ENCODE measurements around the gene KDM4B.

KDM4B gene

DNA sequence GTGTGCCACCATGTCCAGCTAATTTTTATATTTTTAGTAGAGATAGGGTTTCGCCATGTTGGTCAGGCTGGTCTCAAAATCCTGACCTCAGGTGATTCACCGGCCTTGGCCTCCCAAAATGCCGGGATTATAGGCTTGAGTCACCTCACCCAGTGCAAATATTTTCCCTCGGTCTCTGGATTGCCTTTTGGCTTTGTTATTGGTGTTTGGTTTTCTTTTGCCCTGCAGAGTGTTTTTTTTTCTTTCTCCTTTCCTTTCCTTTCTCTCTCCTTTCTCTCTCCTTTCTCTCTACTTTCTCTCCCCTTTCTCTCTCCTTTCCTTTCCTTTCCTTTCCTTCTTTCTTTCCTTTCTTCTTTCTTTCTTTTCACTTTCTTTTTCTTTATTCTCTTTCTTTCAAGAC lies 33.2 kb downstream of the KDM4B start:
- TF ChIP-seq, protein P1, sequence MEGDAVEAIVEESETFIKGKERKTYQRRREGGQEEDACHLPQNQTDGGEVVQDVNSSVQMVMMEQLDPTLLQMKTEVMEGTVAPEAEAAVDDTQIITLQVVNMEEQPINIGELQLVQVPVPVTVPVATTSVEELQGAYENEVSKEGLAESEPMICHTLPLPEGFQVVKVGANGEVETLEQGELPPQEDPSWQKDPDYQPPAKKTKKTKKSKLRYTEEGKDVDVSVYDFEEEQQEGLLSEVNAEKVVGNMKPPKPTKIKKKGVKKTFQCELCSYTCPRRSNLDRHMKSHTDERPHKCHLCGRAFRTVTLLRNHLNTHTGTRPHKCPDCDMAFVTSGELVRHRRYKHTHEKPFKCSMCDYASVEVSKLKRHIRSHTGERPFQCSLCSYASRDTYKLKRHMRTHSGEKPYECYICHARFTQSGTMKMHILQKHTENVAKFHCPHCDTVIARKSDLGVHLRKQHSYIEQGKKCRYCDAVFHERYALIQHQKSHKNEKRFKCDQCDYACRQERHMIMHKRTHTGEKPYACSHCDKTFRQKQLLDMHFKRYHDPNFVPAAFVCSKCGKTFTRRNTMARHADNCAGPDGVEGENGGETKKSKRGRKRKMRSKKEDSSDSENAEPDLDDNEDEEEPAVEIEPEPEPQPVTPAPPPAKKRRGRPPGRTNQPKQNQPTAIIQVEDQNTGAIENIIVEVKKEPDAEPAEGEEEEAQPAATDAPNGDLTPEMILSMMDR (IDR thresholded peaks at IDR 0.05; ENCODE audit: low read depth, low read length, missing control alignments), result no peak
- no peaks in the 10 kb centered on the region for H3K27me3 ChIP-seq (replicated peaks)
- in situ Hi-C loops (cut with HindIII; ENCODE audit: low pct_ligation_motif_present, low sequenced_read_pairs), result no loop called here

DNA sequence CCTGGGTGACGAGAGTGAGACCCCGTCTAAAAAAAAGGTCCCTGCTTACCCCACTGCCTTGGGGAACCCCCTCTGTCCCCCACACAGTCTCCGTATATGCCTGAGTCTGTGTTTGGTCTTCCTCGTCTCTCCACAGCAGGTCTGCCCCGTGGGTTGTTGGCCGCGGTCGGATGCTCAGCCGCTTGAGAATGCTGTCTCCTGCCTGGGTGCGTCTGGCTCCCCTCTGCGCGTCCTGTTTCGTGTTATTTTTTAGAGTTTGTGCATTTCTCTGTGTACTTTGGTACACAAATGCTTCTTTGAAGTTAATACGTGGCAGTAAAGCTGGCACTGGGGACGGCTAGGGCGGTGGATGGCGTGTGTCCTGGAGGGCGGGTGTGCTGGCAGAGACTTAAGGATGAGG lies 34.9 kb downstream of the KDM4B start:
- TF ChIP-seq, protein P1 (IDR thresholded peaks at IDR 0.05; ENCODE audit: low read depth, low read length, missing control alignments), result no peak
- in situ Hi-C loops (cut with HindIII; ENCODE audit: low pct_ligation_motif_present, low sequenced_read_pairs), result no loop called here
- Histone ChIP-seq H3K36me3 (replicated peaks) (no peaks in the 10 kb centered on the region), H3K27ac (no peak overlapping the region), H3K4me3 (ENCODE audit: low read depth, low read length) (no peak overlapping the region), H3K27me3 (replicated peaks) (no peaks in the 10 kb centered on the region)
- DNase-seq, result no peak

More for the DNA sequence above, 33.2 kb downstream of the KDM4B start:
- DNase-seq, result peak; percentile 61
- peak overlapping the region; percentile 45 for H3K27ac ChIP-seq
- H3K4me3 ChIP-seq (ENCODE audit: low read depth, low read length), result no peak overlapping the region
- H3K36me3 ChIP-seq (replicated peaks), result no peaks in the 10 kb centered on the region

DNA sequence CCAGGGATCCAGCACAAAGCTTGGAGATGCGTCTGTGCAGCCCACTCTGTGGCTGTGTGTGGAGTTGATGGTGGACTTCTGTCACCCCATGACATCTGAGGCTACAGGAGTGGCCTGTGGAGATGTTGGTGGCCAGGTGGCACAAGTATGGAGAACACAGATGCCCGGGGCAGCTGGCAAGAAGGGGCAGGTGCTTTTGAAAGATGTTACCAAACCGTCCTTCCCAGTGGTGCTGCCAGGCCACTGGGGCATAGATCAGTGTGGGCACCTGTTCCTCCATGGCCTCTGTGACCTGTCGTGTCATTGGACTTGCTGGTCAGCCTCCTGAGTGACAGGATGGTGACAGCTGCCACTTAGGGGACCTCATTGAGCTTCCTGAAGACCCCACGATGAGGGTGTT lies 36.2 kb downstream of the KDM4B start:
- Histone ChIP-seq H3K4me3 (ENCODE audit: low read depth, low read length) (no peak overlapping the region), H3K27ac (no peak overlapping the region), H3K27me3 (replicated peaks) (no peaks in the 10 kb centered on the region), H3K36me3 (replicated peaks) (no peaks in the 10 kb centered on the region)
- no peak for DNase-seq
- TF ChIP-seq, protein P1 (IDR thresholded peaks at IDR 0.05; ENCODE audit: low read depth, low read length, missing control alignments), result no peak
- in situ Hi-C loops (cut with HindIII; ENCODE audit: low pct_ligation_motif_present, low sequenced_read_pairs), result no loop called here

DNA sequence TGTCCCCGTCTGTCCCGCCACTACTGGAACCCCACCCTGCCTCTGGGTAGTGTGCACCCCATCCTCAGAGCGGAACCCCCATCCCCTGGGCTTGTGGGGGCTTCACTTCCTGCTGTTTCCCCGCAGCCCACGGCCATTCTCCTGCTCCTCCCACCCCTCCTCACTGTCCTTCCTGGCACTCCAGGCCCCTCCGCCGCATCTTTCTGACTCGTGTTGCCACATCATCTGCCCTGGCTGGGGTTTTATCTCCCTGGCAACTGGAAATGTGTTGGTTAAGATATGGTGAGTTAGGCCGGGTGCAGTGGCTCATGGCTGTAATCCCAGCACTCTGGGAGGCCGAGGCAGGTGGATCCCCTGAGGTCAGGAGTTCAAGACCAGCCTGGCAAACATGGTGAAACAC lies 37.3 kb downstream of the KDM4B start:
- in situ Hi-C loops (cut with HindIII; ENCODE audit: low pct_ligation_motif_present, low sequenced_read_pairs), result no loop called here
- Histone ChIP-seq H3K27me3 (replicated peaks) (no peaks in the 10 kb centered on the region), H3K27ac (no peak overlapping the region), H3K36me3 (replicated peaks) (no peaks in the 10 kb centered on the region), H3K4me3 (ENCODE audit: low read depth, low read length) (no peak overlapping the region)
- TF ChIP-seq, protein P1 (IDR thresholded peaks at IDR 0.05; ENCODE audit: low read depth, low read length, missing control alignments), result no peak
- no peak for DNase-seq

DNA sequence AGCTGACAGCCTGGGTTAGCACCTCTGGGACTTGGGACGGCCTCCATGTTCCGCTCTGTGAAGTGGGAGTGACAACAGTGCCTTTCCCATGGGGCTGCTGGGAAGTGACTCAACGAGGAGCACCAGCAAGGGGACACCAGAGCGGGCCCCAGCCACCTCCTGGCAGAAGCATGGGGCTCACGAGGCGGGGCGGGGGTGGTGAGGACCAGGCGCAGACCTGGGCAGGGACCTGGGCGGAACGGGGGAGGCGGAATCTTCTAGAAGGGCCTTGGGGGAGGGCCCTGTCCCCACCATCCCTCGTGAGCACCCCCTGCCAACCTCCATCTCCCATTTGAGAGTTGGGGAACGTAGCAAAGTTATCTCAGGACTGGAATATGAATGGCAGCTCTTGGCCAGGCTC lies 37.9 kb downstream of the KDM4B start:
- TF ChIP-seq, protein P1 (IDR thresholded peaks at IDR 0.05; ENCODE audit: low read depth, low read length, missing control alignments), result no peak
- H3K27ac ChIP-seq, result no peak overlapping the region
- DNase-seq, result no peak
- no peak overlapping the region for H3K4me3 ChIP-seq (ENCODE audit: low read depth, low read length)
- H3K27me3 ChIP-seq (replicated peaks), result no peaks in the 10 kb centered on the region
- H3K36me3 ChIP-seq (replicated peaks), result no peaks in the 10 kb centered on the region
- in situ Hi-C loops (cut with HindIII; ENCODE audit: low pct_ligation_motif_present, low sequenced_read_pairs), result no loop called here

DNA sequence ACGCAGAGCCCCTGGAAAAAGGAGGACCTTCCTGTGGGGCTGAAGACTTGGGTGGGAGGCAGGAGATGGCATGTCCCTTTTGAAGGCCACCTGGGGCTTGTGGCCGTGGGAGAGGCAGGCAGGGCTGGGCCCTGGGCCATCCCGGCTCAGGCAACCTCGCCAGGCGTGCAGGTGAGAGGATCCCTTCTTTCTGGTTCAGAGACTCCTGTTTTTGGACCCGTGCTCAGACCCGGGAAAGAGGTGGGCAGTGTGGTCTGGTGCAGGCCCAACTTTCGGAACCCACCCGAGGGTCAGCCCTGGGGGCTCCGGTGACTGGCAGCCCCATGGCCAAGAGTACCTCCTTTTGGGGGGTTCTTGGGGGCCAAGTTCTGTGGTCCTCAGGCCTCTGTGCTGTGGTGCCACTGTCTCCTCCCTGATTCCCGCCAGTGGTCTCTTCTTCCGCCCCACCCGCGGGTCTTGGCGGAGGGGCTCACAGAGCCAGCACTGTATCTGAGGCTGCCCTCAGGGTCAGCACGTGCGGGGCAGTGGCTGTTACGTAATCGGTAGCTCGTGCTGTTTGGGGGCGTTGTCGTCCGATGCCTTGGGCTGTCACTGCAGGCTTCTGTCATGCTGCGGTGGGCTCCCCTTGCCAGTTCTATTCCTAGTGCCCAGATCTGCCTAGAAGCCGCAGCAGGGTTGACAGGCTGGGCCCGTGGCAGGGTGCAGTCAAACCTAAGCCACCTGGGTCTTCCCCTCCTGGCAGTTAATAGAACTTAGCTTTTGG lies 42.7 kb downstream of the KDM4B start:
- Histone ChIP-seq H3K4me3 (ENCODE audit: low read depth, low read length) (no peak overlapping the region), H3K36me3 (replicated peaks) (peaks cover 6% of the 10 kb centered on the region), H3K27ac (no peak overlapping the region), H3K27me3 (replicated peaks) (no peaks in the 10 kb centered on the region)
- TF ChIP-seq, protein P1 (IDR thresholded peaks at IDR 0.05; ENCODE audit: low read depth, low read length, missing control alignments), result no peak
- DNase-seq, result no peak
- in situ Hi-C loops (cut with HindIII; ENCODE audit: low pct_ligation_motif_present, low sequenced_read_pairs), result no loop called here

Data from brain microvascular endothelial cell (primary cell).